Measurements from ENCODE around the gene PGBD5.

Gene PGBD5

GRCh38 chr1:230272557-230272956 lies 153.6 kb downstream of the PGBD5 start:
- Histone ChIP-seq H3K4me3 (no peak overlapping the region), H3K27ac (no peak overlapping the region)
- TF ChIP-seq CTCF (IDR thresholded peaks at IDR 0.05) = no peak
- DNase-seq (ENCODE audit: low spot score) = peak; percentile 40

- peak overlapping the region; percentile 29 to 83 for H3K27ac ChIP-seq
- no peak for TF ChIP-seq CTCF (IDR thresholded peaks at IDR 0.05)
- no peak overlapping the region for H3K4me3 ChIP-seq
- DNase-seq (ENCODE audit: low spot score) = no peak
Measured at GRCh38 chr1:230271300-230272035, 154.7 kb downstream of the PGBD5 start.

- H3K27ac ChIP-seq = peak overlapping the region; percentile 29 to 83
- no peak for TF ChIP-seq CTCF (IDR thresholded peaks at IDR 0.05)
- no peak overlapping the region for H3K4me3 ChIP-seq
- no peak for DNase-seq (ENCODE audit: low spot score)
Measured at GRCh38 chr1:230270559-230271281, 155.4 kb downstream of the PGBD5 start.

GRCh38 chr1:230270185-230270558 lies 156.0 kb downstream of the PGBD5 start:
- TF ChIP-seq CTCF (IDR thresholded peaks at IDR 0.05) = no peak
- no peak overlapping the region for H3K4me3 ChIP-seq
- H3K27ac ChIP-seq = peak overlapping the region; percentile 29 to 83
- no peak for DNase-seq (ENCODE audit: low spot score)

- Histone ChIP-seq H3K4me3 (no peak overlapping the region), H3K27ac (peak overlapping the region in 1 of 2 donors; percentile 15)
- TF ChIP-seq CTCF (IDR thresholded peaks at IDR 0.05) = no peak
- no peak for DNase-seq (ENCODE audit: low spot score)
Measured at GRCh38 chr1:230268371-230269170, 157.6 kb downstream of the PGBD5 start.

- DNase-seq (ENCODE audit: low spot score) = peak; percentile 49
- no peak overlapping the region for H3K4me3 ChIP-seq
- H3K27ac ChIP-seq = peak overlapping the region; percentile 39 to 78
- no peak for TF ChIP-seq CTCF (IDR thresholded peaks at IDR 0.05)
Measured at GRCh38 chr1:230267338-230268065, 158.6 kb downstream of the PGBD5 start.

Measured in coronary artery (tissue), 2 donors.